ENCODE results near the gene CAMK2A. TPM values are rescaled to one million over a fixed set of nuclear protein-coding genes. Genes with fewer than 3 reads are reported as not detected.

CAMK2A gene
- polyA plus RNA-seq, 2 of the 4 experiments (the other 2 are of a cell fraction) = 0.09 to 0.93 TPM

DNA sequence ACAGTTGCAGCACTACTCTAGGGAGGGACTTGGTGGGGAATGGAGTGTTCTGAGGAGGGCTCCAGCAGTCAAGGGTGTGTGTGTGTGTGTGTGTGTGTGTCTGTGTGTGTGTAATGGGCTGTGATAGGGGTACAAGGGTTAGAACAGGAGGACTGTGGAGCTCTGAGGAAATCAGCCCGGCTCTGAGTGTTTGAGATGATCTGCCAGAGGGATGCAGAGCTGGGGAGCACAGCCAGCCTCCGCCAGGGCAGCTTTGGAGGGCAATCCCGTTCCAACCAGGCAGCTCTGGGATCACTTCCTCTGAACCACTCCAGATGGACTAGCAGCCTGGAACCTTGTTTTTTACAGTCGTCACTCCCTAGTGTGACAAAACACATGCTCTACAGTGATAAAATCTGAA lies 102.7 kb downstream of the CAMK2A start:
- ATAC-seq (no peak), FAIRE-seq (no peak), DNase-seq (ENCODE audit: low read depth in 1 of 2, low spot score in 1 of 2) (no peak)
- ChIA-PET POLR2A (no interaction called here), CTCF (interaction anchor here (1.1 to 3.6 kb wide), 5 partner anchors 10 to 164 kb away, joined by 3 to 13 read pairs (median 4); no protein-coding TSS in a partner anchor)
- TF ChIP-seq PHF8 (IDR thresholded peaks at IDR 0.05; ENCODE audit: borderline replicate concordance, low read depth) = no peak
- TF ChIP-seq BHLHE40 (IDR thresholded peaks at IDR 0.05; ENCODE audit: low read depth, low read length) = no peak
- TF ChIP-seq TFCP2L1 (CRISPR knock-in tag; IDR thresholded peaks at IDR 0.05) = no peak
- TF ChIP-seq JUNB (IDR thresholded peaks at IDR 0.05) = no peak
- no peak for TF ChIP-seq CHD4 (IDR thresholded peaks at IDR 0.05; ENCODE audit: borderline replicate concordance)
- TF ChIP-seq, protein P1, sequence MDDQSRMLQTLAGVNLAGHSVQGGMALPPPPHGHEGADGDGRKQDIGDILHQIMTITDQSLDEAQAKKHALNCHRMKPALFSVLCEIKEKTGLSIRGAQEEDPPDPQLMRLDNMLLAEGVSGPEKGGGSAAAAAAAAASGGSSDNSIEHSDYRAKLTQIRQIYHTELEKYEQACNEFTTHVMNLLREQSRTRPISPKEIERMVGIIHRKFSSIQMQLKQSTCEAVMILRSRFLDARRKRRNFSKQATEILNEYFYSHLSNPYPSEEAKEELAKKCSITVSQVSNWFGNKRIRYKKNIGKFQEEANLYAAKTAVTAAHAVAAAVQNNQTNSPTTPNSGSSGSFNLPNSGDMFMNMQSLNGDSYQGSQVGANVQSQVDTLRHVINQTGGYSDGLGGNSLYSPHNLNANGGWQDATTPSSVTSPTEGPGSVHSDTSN (IDR thresholded peaks at IDR 0.05) = no peak
- TF ChIP-seq NPAS2 (CRISPR knock-in tag; IDR thresholded peaks at IDR 0.05; ENCODE audit: borderline replicate concordance) = no peak
- TF ChIP-seq ZSCAN20 (CRISPR knock-in tag; IDR thresholded peaks at IDR 0.05) = no peak
- H3K4me2 ChIP-seq = no peak overlapping the region
- H3K27ac ChIP-seq = no peak overlapping the region
- WGBS (ENCODE audit: missing lambda C conversion rate) = 59% methylated on average over 4 of the region's 4 CpGs
- H3K4me3 ChIP-seq = no peak overlapping the region
- no peaks in the 10 kb centered on the region for H3K4me1 ChIP-seq
- H3K9me3 ChIP-seq = no peaks in the 10 kb centered on the region

GRCh38 chr5:150186137-150186536 lies 103.4 kb downstream of the CAMK2A start:
- ChIA-PET CTCF (interaction anchor here (1.1 to 3.6 kb wide), 3 partner anchors 13 to 165 kb away, joined by 3 to 13 read pairs (median 4); no protein-coding TSS in a partner anchor), POLR2A (no interaction called here)
- Histone ChIP-seq H3K27ac (no peak overlapping the region), H3K9me3 (no peaks in the 10 kb centered on the region), H3K4me2 (no peak overlapping the region), H3K4me3 (no peak overlapping the region), H3K4me1 (no peaks in the 10 kb centered on the region)
- FAIRE-seq = no peak
- no peak for TF ChIP-seq EHF (CRISPR knock-in tag; IDR thresholded peaks at IDR 0.05)
- no peak for TF ChIP-seq EHMT2 (IDR thresholded peaks at IDR 0.05; ENCODE audit: low read depth)
- TF ChIP-seq BHLHE40 (IDR thresholded peaks at IDR 0.05; ENCODE audit: low read depth, low read length) = no peak
- no peak for ATAC-seq
- WGBS (ENCODE audit: missing lambda C conversion rate) = 81% methylated on average over 8 of the region's 8 CpGs
- no peak for DNase-seq (ENCODE audit: low read depth in 1 of 2, low spot score in 1 of 2)

DNA sequence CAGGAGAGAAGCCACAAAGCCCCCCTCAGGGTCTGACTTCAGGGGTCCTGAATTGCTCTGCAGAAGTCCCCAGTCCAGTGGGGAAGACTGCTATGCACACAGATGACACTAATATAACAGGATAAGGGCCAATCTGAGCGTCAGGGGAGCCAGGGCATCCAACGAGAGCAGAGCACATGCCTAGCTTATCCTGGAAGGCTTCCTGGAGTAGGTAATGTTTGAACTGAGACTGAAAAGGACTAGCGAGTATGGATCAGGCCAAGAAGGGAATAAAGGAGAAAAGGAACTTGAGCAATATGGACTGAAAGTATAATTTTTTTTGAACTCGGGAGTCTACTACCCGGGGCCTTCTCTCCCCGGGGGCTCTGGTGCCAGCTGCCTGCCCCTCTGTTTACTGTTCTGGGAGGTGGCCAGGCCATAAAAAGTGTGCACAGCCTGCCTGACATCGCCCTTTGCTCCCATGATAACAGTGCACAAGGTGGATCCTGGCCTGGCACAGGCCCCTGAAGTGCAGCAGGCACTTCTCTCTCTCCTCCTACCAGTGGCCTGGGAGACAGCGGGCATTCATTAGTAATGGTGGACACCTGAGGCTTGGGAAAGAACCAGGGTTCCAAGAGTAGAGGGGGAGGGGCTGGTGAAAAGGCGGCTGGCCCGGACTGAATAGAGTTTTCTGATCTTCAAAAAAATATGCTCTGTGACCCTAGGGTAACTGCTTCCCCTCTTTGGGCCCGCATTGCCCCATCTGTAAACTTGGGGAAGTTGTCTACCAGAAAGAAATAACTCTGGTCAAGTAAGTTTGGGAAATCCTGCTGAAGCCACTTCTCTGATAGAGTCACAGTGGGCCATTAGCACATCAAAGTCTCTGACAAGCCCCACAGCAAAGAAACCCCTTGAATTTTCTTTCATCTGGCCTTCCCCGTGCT lies 104.3 kb downstream of the CAMK2A start:
- FAIRE-seq = no peak
- no peak for DNase-seq (ENCODE audit: low read depth in 1 of 2, low spot score in 1 of 2)
- H3K4me3 ChIP-seq = no peak overlapping the region
- CTCF ChIA-PET = interaction anchor here (1.2 to 1.7 kb wide), 2 partner anchors 12 to 16 kb away, joined by 4 read pairs; no protein-coding TSS in a partner anchor
- H3K4me2 ChIP-seq = no peak overlapping the region
- no peak overlapping the region for H3K27ac ChIP-seq
- 72% methylated on average over 12 of the region's 12 CpGs for WGBS (ENCODE audit: missing lambda C conversion rate)
- no peaks in the 10 kb centered on the region for H3K4me1 ChIP-seq
- no peaks in the 10 kb centered on the region for H3K9me3 ChIP-seq
- POLR2A ChIA-PET = no interaction called here
- TF ChIP-seq FOSL2 (IDR thresholded peaks at IDR 0.05) (no peak), FOSL2 (CRISPR knock-in tag; IDR thresholded peaks at IDR 0.05) (no peak), ZNF302 (CRISPR knock-in tag; IDR thresholded peaks at IDR 0.05) (no peak), CBX2 (IDR thresholded peaks at IDR 0.05; ENCODE audit: borderline replicate concordance, low read depth) (no peak), MAX (IDR thresholded peaks at IDR 0.05) (no peak), MYC (IDR thresholded peaks at IDR 0.05; ENCODE audit: borderline replicate concordance, low read length) (no peak)
- no peak for ATAC-seq

DNA sequence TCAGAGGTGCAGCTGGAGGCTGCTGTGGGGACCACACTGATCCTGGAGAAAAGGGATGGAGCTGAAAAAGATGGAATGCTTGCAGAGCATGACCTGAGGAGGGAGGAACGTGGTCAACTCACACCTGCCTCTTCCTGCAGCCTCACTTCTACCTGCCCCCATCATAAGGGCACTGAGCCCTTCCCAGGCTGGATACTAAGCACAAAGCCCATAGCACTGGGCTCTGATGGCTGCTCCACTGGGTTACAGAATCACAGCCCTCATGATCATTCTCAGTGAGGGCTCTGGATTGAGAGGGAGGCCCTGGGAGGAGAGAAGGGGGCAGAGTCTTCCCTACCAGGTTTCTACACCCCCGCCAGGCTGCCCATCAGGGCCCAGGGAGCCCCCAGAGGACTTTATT lies 105.6 kb downstream of the CAMK2A start:
- FAIRE-seq (no peak), ATAC-seq (no peak), DNase-seq (ENCODE audit: low read depth in 1 of 2, low spot score in 1 of 2) (no peak)
- Histone ChIP-seq H3K4me3 (no peak overlapping the region), H3K9me3 (no peaks in the 10 kb centered on the region), H3K4me2 (no peak overlapping the region), H3K27ac (no peak overlapping the region), H3K4me1 (no peaks in the 10 kb centered on the region)
- ChIA-PET CTCF (no interaction called here), POLR2A (no interaction called here)
- WGBS (ENCODE audit: missing lambda C conversion rate) = 56% methylated on average over 2 of the region's 2 CpGs
- no peak for TF ChIP-seq MAZ (IDR thresholded peaks at IDR 0.05; ENCODE audit: borderline replicate concordance, low read depth, low read length)
- no peak for TF ChIP-seq RARB (CRISPR knock-in tag; IDR thresholded peaks at IDR 0.05)
- no peak for TF ChIP-seq HES2 (IDR thresholded peaks at IDR 0.05)
- TF ChIP-seq SMC3 (IDR thresholded peaks at IDR 0.05) = no peak
- no peak for TF ChIP-seq ZFP36 (IDR thresholded peaks at IDR 0.05; ENCODE audit: borderline replicate concordance, partially characterized antibody)
- TF ChIP-seq POLR2AphosphoS2 (conservative IDR thresholded peaks at IDR 0.05; ENCODE audit: low read length) = no peak
- TF ChIP-seq, protein P2, sequence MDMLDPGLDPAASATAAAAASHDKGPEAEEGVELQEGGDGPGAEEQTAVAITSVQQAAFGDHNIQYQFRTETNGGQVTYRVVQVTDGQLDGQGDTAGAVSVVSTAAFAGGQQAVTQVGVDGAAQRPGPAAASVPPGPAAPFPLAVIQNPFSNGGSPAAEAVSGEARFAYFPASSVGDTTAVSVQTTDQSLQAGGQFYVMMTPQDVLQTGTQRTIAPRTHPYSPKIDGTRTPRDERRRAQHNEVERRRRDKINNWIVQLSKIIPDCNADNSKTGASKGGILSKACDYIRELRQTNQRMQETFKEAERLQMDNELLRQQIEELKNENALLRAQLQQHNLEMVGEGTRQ (IDR thresholded peaks at IDR 0.05) = no peak
- TF ChIP-seq KDM5A (IDR thresholded peaks at IDR 0.05) = no peak
- no peak for TF ChIP-seq KDM1A (IDR thresholded peaks at IDR 0.05; ENCODE audit: low read depth)
- no peak for TF ChIP-seq FOXS1 (CRISPR knock-in tag; IDR thresholded peaks at IDR 0.05)
- no peak for TF ChIP-seq POLR2A (IDR thresholded peaks at IDR 0.05; ENCODE audit: low read length)
- no peak for TF ChIP-seq CHD4 (IDR thresholded peaks at IDR 0.05; ENCODE audit: borderline replicate concordance)
- no peak for TF ChIP-seq HOXA7 (CRISPR knock-in tag; IDR thresholded peaks at IDR 0.05)
- TF ChIP-seq, protein P3, sequence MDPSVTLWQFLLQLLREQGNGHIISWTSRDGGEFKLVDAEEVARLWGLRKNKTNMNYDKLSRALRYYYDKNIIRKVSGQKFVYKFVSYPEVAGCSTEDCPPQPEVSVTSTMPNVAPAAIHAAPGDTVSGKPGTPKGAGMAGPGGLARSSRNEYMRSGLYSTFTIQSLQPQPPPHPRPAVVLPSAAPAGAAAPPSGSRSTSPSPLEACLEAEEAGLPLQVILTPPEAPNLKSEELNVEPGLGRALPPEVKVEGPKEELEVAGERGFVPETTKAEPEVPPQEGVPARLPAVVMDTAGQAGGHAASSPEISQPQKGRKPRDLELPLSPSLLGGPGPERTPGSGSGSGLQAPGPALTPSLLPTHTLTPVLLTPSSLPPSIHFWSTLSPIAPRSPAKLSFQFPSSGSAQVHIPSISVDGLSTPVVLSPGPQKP (IDR thresholded peaks at IDR 0.05; ENCODE audit: low read depth, low read length) = no peak

Data from A549 (cell line).